BLaER1 treated with 17β-estradiol and CSF1 and Interleukin-3, amounts not matched to agents 10 nM and 100 nM (cell line): Measurements from ENCODE around the gene PPP2R2D.

Experiments used
- H3K27ac ChIP-seq, 11 experiments: shearing (Covaris generic); formaldehyde crosslinking; 2 replicates each; pipeline ENCODE4 v1.8.1; 2022
- H3K27me3 ChIP-seq, 11 experiments: shearing (Covaris generic); formaldehyde crosslinking; 2 replicates each; pipeline ENCODE4 v1.8.1; 2022
- H3K36me3 ChIP-seq, 11 experiments: shearing (Covaris generic); formaldehyde crosslinking; 2 replicates each; pipeline ENCODE4 v1.8.1; 2022
- H3K4me1 ChIP-seq, 10 experiments: shearing (Covaris generic); formaldehyde crosslinking; 2 replicates each; pipeline ENCODE4 v1.8.1; 2022
- H3K4me2 ChIP-seq, 11 experiments: shearing (Covaris generic); formaldehyde crosslinking; 2 replicates each; pipeline ENCODE4 v1.8.1; 2022
- H3K4me3 ChIP-seq, 10 experiments: shearing (Covaris generic); formaldehyde crosslinking; 2 replicates each; pipeline ENCODE4 v1.8.1; 2022
- H3K9ac ChIP-seq, 11 experiments: shearing (Covaris generic); formaldehyde crosslinking; 2 replicates each; pipeline ENCODE4 v1.8.1; 2022
- H3K9me3 ChIP-seq, 11 experiments: shearing (Covaris generic); formaldehyde crosslinking; replicated peaks in 1 of 11; 2 replicates each; pipeline ENCODE4 v1.8.1; 2022
- H4K20me1 ChIP-seq, 11 experiments: shearing (Covaris generic); formaldehyde crosslinking; 2 replicates each; pipeline ENCODE4 v1.8.1; 2022
- Cebpa-rat ChIP-seq, 11 experiments: shearing (Covaris generic); IDR thresholded peaks; 2 replicates each; pipeline ENCODE4 v1.8.1; 2022

PPP2R2D gene

DNA sequence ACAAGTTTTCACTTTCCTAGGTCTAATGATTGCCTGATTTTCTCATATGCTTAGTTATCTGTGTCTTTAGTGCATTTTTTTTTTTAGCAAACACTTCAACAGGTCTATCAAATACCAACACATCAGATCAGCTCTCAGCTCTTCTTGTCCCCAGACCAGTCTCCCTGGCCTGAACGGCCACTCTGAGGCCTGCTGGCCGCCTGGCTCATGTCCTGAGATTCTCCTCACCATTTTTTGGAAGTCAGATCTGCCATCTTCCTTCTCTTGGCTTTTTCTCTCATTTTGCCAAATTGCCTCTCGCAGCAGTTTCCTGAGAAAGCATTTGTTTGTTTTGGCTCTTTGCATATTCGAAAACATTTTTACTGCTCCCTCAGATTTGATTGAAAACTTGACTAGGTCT, 29.3 kb downstream of the PPP2R2D start:
- no peak overlapping the region for H3K4me3 ChIP-seq
- no peaks in the 10 kb centered on the region for H3K27me3 ChIP-seq
- no peak overlapping the region for H3K9ac ChIP-seq
- H3K27ac ChIP-seq: no peak overlapping the region; a peak in 1 of 22 replicates
- peaks cover 61 to 90% (median 85%) of the 10 kb centered on the region in 10 experiments for H3K4me1 ChIP-seq
- H3K9me3 ChIP-seq: peaks cover 8 to 17% (median 13%) of the 10 kb centered on the region in 11 experiments
- H4K20me1 ChIP-seq: peaks cover 89 to 100% (median 98%) of the 10 kb centered on the region in 11 experiments
- no peak for TF ChIP-seq Cebpa-rat (IDR thresholded peaks at IDR 0.05)
- H3K36me3 ChIP-seq: peaks cover 11 to 55% (median 44%) of the 10 kb centered on the region in 11 experiments
- peak overlapping the region in 7 of 11 experiments; percentile 31 to 86 (median 65); a peak in 11 of 22 replicates for H3K4me2 ChIP-seq

DNA sequence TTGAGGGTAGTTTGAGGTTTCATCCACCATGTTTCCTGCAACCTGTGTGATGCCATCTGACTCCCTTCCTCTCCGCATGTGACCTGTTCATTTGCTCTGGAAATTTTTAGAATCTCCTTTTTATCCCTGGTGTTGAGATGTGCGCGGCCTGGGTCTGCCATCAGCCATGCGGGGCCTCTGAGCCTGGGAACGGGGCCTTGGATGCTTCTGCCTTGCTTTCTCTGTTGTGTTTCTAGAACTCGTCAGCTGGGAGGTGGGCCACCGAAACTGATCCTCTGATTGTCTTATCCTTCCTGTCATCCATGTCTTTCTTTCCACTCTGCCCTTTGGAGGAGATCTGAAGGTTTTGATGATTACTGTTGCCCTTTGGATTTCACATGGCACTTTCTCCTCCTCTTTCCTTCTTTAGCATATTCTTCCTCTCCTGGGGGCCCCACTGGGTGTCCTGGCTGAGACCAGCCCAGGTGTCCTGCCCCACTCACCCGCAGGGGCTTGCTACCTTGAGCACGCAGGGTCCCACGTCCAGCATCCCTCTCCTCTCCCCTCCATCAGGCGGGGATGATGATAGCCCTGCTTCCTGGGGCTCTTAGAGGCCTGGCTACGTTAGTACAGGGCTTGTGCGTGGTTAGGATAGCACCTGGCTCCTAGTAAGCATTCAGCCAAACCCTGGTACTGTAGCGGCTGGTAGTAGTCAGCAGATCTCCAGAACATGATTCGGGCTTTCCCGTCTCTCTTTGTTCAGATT, 29.9 kb downstream of the PPP2R2D start:
- peaks cover 59 to 96% (median 91%) of the 10 kb centered on the region in 10 experiments for H3K4me1 ChIP-seq
- peak overlapping the region in 4 of 11 experiments; percentile 15 to 42 (median 27); a peak in 1 of 22 replicates for H3K9ac ChIP-seq

DNA sequence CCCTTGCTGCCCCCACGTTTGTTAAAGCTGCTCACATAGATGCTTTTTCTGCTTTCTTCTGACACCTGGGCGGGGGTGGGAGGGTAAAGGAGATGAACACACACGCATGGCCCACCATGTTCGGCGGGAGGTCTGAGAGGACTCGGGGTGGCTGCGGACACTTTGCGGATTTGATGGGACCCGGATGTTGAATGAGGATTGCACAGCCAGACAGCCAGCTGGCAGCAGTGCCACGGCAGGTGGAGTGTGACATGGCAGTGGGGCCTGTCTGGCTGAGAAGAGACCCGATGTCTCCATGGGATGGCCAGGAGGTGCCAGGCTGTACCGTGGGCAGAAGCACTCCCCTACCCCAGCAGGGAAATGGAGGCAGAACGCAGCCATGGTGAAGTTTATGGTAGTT, 31.2 kb downstream of the PPP2R2D start:
- peak overlapping the region in 7 of 11 experiments; percentile 27 to 81 (median 64); a peak in 12 of 22 replicates for H3K4me2 ChIP-seq
- no peak for TF ChIP-seq Cebpa-rat (IDR thresholded peaks at IDR 0.05)
- no peaks in the 10 kb centered on the region for H3K27me3 ChIP-seq
- H3K4me1 ChIP-seq: peaks cover 52 to 100% (median 97%) of the 10 kb centered on the region in 10 experiments
- no peaks in the 10 kb centered on the region for H3K9me3 ChIP-seq
- H4K20me1 ChIP-seq: peaks cover 92 to 100% (median 100%) of the 10 kb centered on the region in 11 experiments
- H3K36me3 ChIP-seq: peaks cover 29 to 56% (median 42%) of the 10 kb centered on the region in 11 experiments; a peak in 21 of 22 replicates
- H3K27ac ChIP-seq: 0 out of 22 replicates have a peak overlapping the region, but pooled peaks of 1 of the 11 experiments have one; percentile 35
- H3K4me3 ChIP-seq: no peak overlapping the region
- H3K9ac ChIP-seq: peak overlapping the region in 1 of 11 experiments; percentile 42; a peak in 1 of 22 replicates

More for the DNA sequence above, 29.9 kb downstream of the PPP2R2D start:
- Histone ChIP-seq H3K27ac (peak overlapping the region in 3 of 11 experiments; percentile 21 to 51 (median 35); a peak in 5 of 22 replicates), H3K4me2 (peak overlapping the region; percentile 1 to 81 (median 48); a peak in 19 of 22 replicates), H3K4me3 (no peak overlapping the region), H3K27me3 (no peaks in the 10 kb centered on the region), H3K36me3 (peaks cover 17 to 55% (median 47%) of the 10 kb centered on the region in 11 experiments), H3K9me3 (peaks cover 2 to 11% (median 7%) of the 10 kb centered on the region in 11 experiments), H4K20me1 (peaks cover 95 to 100% (median 100%) of the 10 kb centered on the region in 11 experiments)
- no peak for TF ChIP-seq Cebpa-rat (IDR thresholded peaks at IDR 0.05)

DNA sequence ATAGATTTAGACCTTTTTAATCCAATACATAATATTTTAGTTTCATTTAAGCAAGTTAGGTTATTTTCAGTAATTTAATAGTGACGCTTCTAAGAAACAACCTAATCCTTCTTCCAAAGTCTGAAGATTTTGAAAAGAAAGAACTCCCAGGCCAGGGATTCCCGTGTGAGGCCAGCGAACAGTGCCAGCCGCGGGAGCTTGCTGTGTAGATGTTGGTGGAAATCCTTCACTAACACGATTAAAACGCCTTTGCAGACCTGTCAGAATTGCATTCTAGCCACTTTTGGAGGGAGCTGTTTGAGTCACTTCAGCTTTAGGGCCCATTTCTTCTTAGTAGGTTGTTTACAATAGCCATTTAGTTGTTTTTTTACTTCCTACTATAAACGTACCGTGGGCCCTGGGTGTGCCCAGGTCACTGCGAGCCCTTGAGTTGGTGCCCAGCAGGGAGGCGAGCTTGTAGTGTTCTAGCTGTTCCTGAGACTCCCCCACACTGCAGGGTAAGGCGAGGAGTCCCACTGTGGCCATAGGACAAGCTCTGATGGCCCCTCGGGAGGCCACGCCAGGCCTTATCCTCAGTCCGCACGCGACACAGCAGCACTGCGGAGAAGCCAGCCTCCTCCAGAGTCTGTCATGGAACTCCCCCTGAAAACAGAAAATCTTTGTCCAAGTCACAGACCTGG, 32.3 kb downstream of the PPP2R2D start:
- H3K27me3 ChIP-seq: no peaks in the 10 kb centered on the region
- no peaks in the 10 kb centered on the region for H3K9me3 ChIP-seq
- H3K36me3 ChIP-seq: peaks cover 41 to 68% (median 50%) of the 10 kb centered on the region in 11 experiments
- no peak for TF ChIP-seq Cebpa-rat (IDR thresholded peaks at IDR 0.05)
- H3K27ac ChIP-seq: peak overlapping the region in 1 of 11 experiments; percentile 9; a peak in 1 of 22 replicates
- H4K20me1 ChIP-seq: peaks cover 91 to 100% (median 100%) of the 10 kb centered on the region in 11 experiments
- no peak overlapping the region for H3K9ac ChIP-seq
- H3K4me2 ChIP-seq: peak overlapping the region in 5 of 11 experiments; percentile 4 to 73 (median 6); a peak in 5 of 22 replicates
- H3K4me1 ChIP-seq: peaks cover 41 to 94% (median 90%) of the 10 kb centered on the region in 10 experiments
- H3K4me3 ChIP-seq: no peak overlapping the region

DNA sequence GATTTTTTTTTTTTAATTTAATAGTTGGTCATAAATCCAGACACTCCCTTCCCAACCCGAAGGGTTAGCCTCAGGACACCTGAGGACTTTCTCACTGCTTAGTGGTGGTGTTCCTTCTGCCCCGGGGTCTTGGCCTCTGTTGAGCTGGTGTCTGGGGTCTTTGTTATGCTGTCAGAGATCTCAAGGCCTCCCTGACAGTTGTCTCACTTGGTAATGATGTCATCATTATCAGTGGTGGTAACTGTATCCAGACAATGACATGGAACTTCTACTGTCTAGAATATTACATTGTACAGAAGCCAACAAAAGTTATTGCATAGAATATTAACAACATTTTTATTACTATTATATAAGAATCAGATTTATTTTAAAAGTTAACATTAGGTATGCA, 32.9 kb downstream of the PPP2R2D start:
- H3K27ac ChIP-seq: no peak overlapping the region
- peak overlapping the region in 4 of 11 experiments; percentile 5 to 73 (median 41); a peak in 3 of 22 replicates for H3K4me2 ChIP-seq
- peaks cover 91 to 100% (median 100%) of the 10 kb centered on the region in 11 experiments for H4K20me1 ChIP-seq
- peaks cover 35 to 88% (median 85%) of the 10 kb centered on the region in 10 experiments for H3K4me1 ChIP-seq
- H3K4me3 ChIP-seq: no peak overlapping the region
- TF ChIP-seq Cebpa-rat (IDR thresholded peaks at IDR 0.05): no peak
- H3K9me3 ChIP-seq: no peaks in the 10 kb centered on the region
- H3K36me3 ChIP-seq: peaks cover 46 to 73% (median 55%) of the 10 kb centered on the region in 11 experiments
- no peaks in the 10 kb centered on the region for H3K27me3 ChIP-seq
- H3K9ac ChIP-seq: no peak overlapping the region

DNA sequence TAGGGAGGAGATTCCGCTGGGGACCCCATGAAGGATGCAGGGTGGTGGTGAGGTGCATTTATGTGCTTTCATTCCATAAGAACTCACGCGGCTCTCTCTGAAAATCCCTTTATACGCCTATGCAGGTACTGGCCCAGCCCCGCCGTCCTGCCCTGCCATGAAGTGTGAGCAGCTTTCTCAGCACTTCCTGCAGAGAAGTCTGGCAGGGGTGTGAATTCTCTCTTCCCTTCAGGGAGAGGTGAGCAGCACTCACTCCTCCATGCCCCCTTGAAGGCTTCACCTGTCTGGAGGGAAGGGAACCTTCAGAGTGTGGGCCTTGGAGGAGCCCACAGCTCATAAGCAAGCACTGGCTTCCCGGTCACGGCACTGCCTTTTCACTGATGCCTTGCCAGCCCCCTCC, 34.0 kb downstream of the PPP2R2D start:
- Histone ChIP-seq H3K4me3 (no peak overlapping the region), H3K4me2 (peak overlapping the region; percentile 4 to 79 (median 66); a peak in 21 of 22 replicates)

DNA sequence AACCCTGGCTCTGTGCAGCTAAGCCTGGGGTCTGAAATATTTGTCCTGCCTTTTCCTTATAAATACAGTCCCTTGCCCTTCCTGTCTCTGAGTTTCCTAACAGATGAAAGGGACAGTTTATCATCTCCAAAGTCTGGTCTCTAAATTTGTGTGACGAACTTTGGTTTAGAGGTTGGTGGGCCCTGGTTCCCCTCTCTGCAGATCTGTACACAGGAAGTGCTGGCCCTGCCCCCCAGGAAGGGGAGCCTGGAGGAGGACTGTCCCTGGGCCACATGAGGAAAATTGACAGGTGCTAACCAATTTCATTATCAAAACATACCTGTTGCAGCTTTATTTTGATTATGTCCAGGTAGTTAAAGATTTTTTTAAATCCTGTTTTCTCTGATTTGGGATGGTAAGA, 34.5 kb downstream of the PPP2R2D start:
- no peaks in the 10 kb centered on the region for H3K9me3 ChIP-seq
- H3K4me3 ChIP-seq: no peak overlapping the region
- peaks cover 24 to 73% (median 69%) of the 10 kb centered on the region in 10 experiments for H3K4me1 ChIP-seq
- H3K4me2 ChIP-seq: peak overlapping the region; percentile 4 to 79 (median 66)
- no peak for TF ChIP-seq Cebpa-rat (IDR thresholded peaks at IDR 0.05)
- no peaks in the 10 kb centered on the region for H3K27me3 ChIP-seq
- peaks cover 55 to 76% (median 58%) of the 10 kb centered on the region in 11 experiments for H3K36me3 ChIP-seq
- H4K20me1 ChIP-seq: peaks cover 82 to 98% (median 96%) of the 10 kb centered on the region in 11 experiments
- H3K9ac ChIP-seq: peak overlapping the region in 5 of 11 experiments; percentile 4 to 48 (median 32); a peak in 6 of 22 replicates
- H3K27ac ChIP-seq: peak overlapping the region in 5 of 11 experiments; percentile 15 to 52 (median 18); a peak in 5 of 22 replicates

More for the DNA sequence above, 34.0 kb downstream of the PPP2R2D start:
- H3K27me3 ChIP-seq: no peaks in the 10 kb centered on the region
- peaks cover 24 to 78% (median 74%) of the 10 kb centered on the region in 10 experiments for H3K4me1 ChIP-seq
- peak overlapping the region in 5 of 11 experiments; percentile 15 to 52 (median 18); a peak in 6 of 22 replicates for H3K27ac ChIP-seq
- H3K9ac ChIP-seq: peak overlapping the region in 5 of 11 experiments; percentile 4 to 48 (median 32); a peak in 6 of 22 replicates
- no peak for TF ChIP-seq Cebpa-rat (IDR thresholded peaks at IDR 0.05)
- no peaks in the 10 kb centered on the region for H3K9me3 ChIP-seq
- peaks cover 86 to 99% (median 96%) of the 10 kb centered on the region in 11 experiments for H4K20me1 ChIP-seq
- peaks cover 52 to 76% (median 57%) of the 10 kb centered on the region in 11 experiments for H3K36me3 ChIP-seq

DNA sequence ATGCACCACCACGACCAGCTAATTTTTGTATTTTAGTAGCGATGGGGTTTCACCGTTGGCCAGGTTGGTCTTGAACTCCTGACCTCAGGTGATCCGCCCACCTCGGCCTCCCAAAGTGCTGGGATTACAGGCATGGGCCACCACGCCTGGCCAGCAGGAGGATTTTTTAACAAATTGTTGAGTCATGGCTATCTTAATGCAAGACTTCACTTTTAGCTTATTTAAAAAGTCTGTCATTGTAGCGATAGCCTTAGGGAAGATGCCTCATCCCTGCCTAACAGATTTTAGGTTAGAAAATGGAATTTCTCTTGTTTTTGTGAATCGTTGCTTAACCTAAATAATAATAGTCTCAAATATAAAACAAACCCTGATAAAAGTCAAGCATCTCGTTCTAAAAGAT, 35.5 kb downstream of the PPP2R2D start:
- Histone ChIP-seq H3K36me3 (peaks cover 66 to 80% (median 68%) of the 10 kb centered on the region in 11 experiments), H3K4me1 (peaks cover 15 to 62% (median 59%) of the 10 kb centered on the region in 10 experiments), H3K9me3 (no peaks in the 10 kb centered on the region), H4K20me1 (peaks cover 71 to 98% (median 90%) of the 10 kb centered on the region in 11 experiments), H3K27ac (peak overlapping the region in 3 of 11 experiments; percentile 4 to 50 (median 29); a peak in 2 of 22 replicates), H3K27me3 (no peaks in the 10 kb centered on the region), H3K9ac (peak overlapping the region in 1 of 11 experiments; percentile 13; a peak in 2 of 22 replicates), H3K4me2 (peak overlapping the region in 10 of 11 experiments; percentile 6 to 79 (median 68); a peak in 18 of 22 replicates), H3K4me3 (no peak overlapping the region)
- no peak for TF ChIP-seq Cebpa-rat (IDR thresholded peaks at IDR 0.05)
